ENCODE data around the gene SIX3.

DNA sequence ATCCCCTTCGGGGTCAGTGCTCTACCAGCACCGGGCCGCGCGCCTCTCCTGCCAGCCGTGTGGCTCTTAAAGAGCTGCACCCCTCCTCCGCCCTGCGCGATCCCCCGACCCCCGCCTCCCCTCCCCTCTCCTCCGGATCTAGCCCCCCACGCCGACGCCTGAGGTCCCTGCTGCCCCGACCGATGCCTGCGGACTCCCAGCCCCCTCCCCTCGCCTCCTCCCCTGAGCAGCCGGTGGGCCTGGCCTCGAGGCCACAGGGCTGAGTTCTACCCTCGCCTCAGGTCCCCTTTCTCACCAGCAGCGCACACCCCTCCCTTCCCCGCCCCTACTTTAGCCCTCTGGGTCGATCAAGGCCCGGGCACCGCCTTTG lies 5.8 kb upstream of the SIX3 start:
- TF ChIP-seq, protein P1, sequence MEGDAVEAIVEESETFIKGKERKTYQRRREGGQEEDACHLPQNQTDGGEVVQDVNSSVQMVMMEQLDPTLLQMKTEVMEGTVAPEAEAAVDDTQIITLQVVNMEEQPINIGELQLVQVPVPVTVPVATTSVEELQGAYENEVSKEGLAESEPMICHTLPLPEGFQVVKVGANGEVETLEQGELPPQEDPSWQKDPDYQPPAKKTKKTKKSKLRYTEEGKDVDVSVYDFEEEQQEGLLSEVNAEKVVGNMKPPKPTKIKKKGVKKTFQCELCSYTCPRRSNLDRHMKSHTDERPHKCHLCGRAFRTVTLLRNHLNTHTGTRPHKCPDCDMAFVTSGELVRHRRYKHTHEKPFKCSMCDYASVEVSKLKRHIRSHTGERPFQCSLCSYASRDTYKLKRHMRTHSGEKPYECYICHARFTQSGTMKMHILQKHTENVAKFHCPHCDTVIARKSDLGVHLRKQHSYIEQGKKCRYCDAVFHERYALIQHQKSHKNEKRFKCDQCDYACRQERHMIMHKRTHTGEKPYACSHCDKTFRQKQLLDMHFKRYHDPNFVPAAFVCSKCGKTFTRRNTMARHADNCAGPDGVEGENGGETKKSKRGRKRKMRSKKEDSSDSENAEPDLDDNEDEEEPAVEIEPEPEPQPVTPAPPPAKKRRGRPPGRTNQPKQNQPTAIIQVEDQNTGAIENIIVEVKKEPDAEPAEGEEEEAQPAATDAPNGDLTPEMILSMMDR (IDR thresholded peaks at IDR 0.05; ENCODE audit: low read length) = no peak
- no peak for TF ChIP-seq EZH2 (IDR thresholded peaks at IDR 0.05; ENCODE audit: borderline replicate concordance, low read length)

All from OCI-LY1 (cell line).